GM23338 (cell line): ENCODE measurements around the gene ZNF217. TPM values are rescaled to one million over a fixed set of nuclear protein-coding genes. Genes with fewer than 3 reads are reported as not detected.
A peak's percentile ranks its signal among the peaks of the same experiment; 100 is the strongest.

ENCODE experiments used
- ATAC-seq: fragments of 200-7000 bp; cut with Tn5 transposase; 3 replicates; pipeline ENCODE4 v1.9.1; 2020
- DNase-seq: peaks from one replicate; pipeline ENCODE4 v3.0.0-alpha.2; 2015; ENCODE audit warnings: low spot score
- H2AFZ ChIP-seq: fragments of 200-600 bp; sonication (generic); 2 replicates; pipeline ENCODE4 v1.8.0; 2016; ENCODE audit warnings: antibody characterized with exemption, mild to moderate bottlenecking, moderate library complexity
- H3F3A ChIP-seq: fragments of 200-600 bp; sonication (generic); replicated peaks from 2 replicates; pipeline ENCODE4 v1.8.0; 2017; ENCODE audit warnings: antibody characterized with exemption, mixed run types, low read depth
- H3K27ac ChIP-seq: fragments of 200-600 bp; sonication (generic); 2 replicates; pipeline ENCODE4 v1.6.1; 2016; ENCODE audit warnings: low read depth
- H3K27me3 ChIP-seq: fragments of 200-600 bp; sonication (generic); 2 replicates; pipeline ENCODE4 v1.8.0; 2016; ENCODE audit warnings: mild to moderate bottlenecking, mixed run types, moderate library complexity; ENCODE audit not compliant: insufficient read depth
- H3K36me3 ChIP-seq: fragments of 200-600 bp; sonication (generic); 2 replicates; pipeline ENCODE4 v1.8.0; 2016; ENCODE audit warnings: mild to moderate bottlenecking; ENCODE audit not compliant: insufficient read depth
- H3K4me1 ChIP-seq: fragments of 200-600 bp; sonication (generic); 2 replicates; pipeline ENCODE4 v1.8.0; 2016; ENCODE audit warnings: mild to moderate bottlenecking, moderate library complexity; ENCODE audit not compliant: insufficient read depth
- H3K4me2 ChIP-seq: fragments of 200-600 bp; sonication (generic); 2 replicates; pipeline ENCODE4 v1.7.1; 2017; ENCODE audit warnings: mixed run types
- H3K4me3 ChIP-seq: fragments of 200-600 bp; sonication (generic); 2 replicates; pipeline ENCODE4 v1.6.1; 2016; ENCODE audit warnings: mixed run types
- H3K79me2 ChIP-seq: fragments of 200-600 bp; sonication (generic); replicated peaks from 2 replicates; pipeline ENCODE4 v1.8.0; 2017; ENCODE audit warnings: mild to moderate bottlenecking; ENCODE audit not compliant: insufficient read depth
- H3K9me2 ChIP-seq: fragments of 200-600 bp; sonication (generic); 2 replicates; pipeline ENCODE4 v1.8.0; 2017; ENCODE audit not compliant: insufficient read depth
- H4K20me1 ChIP-seq: fragments of 200-600 bp; sonication (generic); replicated peaks from 2 replicates; pipeline ENCODE4 v1.8.0; 2017; ENCODE audit warnings: mild to moderate bottlenecking; ENCODE audit not compliant: insufficient read depth
- H3K27ac Mint-ChIP-seq: 2 replicates; pipeline ENCODE4 v1.8.0; 2020; ENCODE audit warnings: inconsistent platforms, mild to moderate bottlenecking, moderate library complexity, mixed read lengths
- H3K27me3 Mint-ChIP-seq: 3 replicates; pipeline ENCODE4 v1.8.0; 2022; ENCODE audit warnings: low read depth, mild to moderate bottlenecking, moderate library complexity, mixed read lengths, inconsistent platforms; ENCODE audit not compliant: insufficient read depth, poor library complexity
- H3K36me3 Mint-ChIP-seq: 3 replicates; pipeline ENCODE4 v1.8.0; 2021; ENCODE audit warnings: low read depth, mild to moderate bottlenecking, inconsistent platforms, moderate library complexity, mixed read lengths
- H3K4me1 Mint-ChIP-seq: 3 replicates; pipeline ENCODE4 v1.8.0; 2020; ENCODE audit warnings: mild to moderate bottlenecking, inconsistent platforms, mixed read lengths
- H3K4me3 Mint-ChIP-seq: 3 replicates; pipeline ENCODE4 v1.8.0; 2021; ENCODE audit warnings: moderate library complexity, mild to moderate bottlenecking, inconsistent platforms, mixed read lengths
- H3K9me3 Mint-ChIP-seq: 3 replicates; pipeline ENCODE4 v1.8.0; 2020; ENCODE audit warnings: moderate library complexity, mild to moderate bottlenecking, inconsistent platforms, mixed read lengths
- CREB1 ChIP-seq: fragments of 250-450 bp; sonication (Bioruptor Pico); IDR thresholded peaks from 2 replicates; pipeline ENCODE4 v1.5.0; 2020; ENCODE audit warnings: low read depth, mild to moderate bottlenecking, moderate library complexity
- EZH2phosphoT487 ChIP-seq: fragments of 200-600 bp; sonication (generic); IDR thresholded peaks from one replicate; pipeline ENCODE4 v1.8.1; 2018; ENCODE audit warnings: antibody characterized with exemption; ENCODE audit not compliant: unreplicated experiment
- JUNB ChIP-seq: IDR thresholded peaks from one replicate; pipeline ENCODE4 v1.6.1; 2016; ENCODE audit warnings: antibody characterized with exemption; ENCODE audit not compliant: unreplicated experiment
- NANOG ChIP-seq: IDR thresholded peaks from 2 replicates; pipeline ENCODE4 v1.6.1; 2016; ENCODE audit warnings: antibody characterized with exemption, borderline replicate concordance
- POLR2AphosphoS5 ChIP-seq: IDR thresholded peaks from 2 replicates; pipeline ENCODE4 v1.6.1; 2016; ENCODE audit warnings: antibody characterized with exemption, low read depth
- STAT1 ChIP-seq: IDR thresholded peaks from one replicate; pipeline ENCODE4 v1.6.1; 2016; ENCODE audit warnings: antibody characterized with exemption; ENCODE audit not compliant: unreplicated experiment
- polyA plus RNA-seq: library from polyadenylated mRNA; unstranded; fragments of >200 nt; fragmentation: Nextera tagmentation; extraction: Ambion mirVana; gene quantifications from 2 replicates; pipeline ENCODE4 v1.2.1, GENCODE V29; 2016
- total RNA-seq: library from RNA; depleted of rRNA; stranded (reverse); fragments of >200 nt; shearing (Covaris generic); gene quantifications from 2 replicates; pipeline ENCODE4 v1.2.3, GENCODE V29; 2014
- TF ChIP-seq, protein P1 (sequence below), 2 experiments: fragments of 200-600 bp in 1 of 2; sonication (generic) in 1 of 2; conservative IDR thresholded peaks; 2 replicates each; pipeline versions ENCODE4 v1.5.1 to v1.6.1; 2016 to 2017; ENCODE audit warnings: antibody characterized with exemption in 2 of 2, low read depth in 2 of 2, mild to moderate bottlenecking in 2 of 2, moderate library complexity in 1 of 2
- TF ChIP-seq, protein P2 (sequence below): IDR thresholded peaks from 2 replicates; pipeline ENCODE4 v1.6.1; 2016; ENCODE audit warnings: antibody characterized with exemption
- TF ChIP-seq, protein P3 (sequence below): IDR thresholded peaks from one replicate; pipeline ENCODE4 v1.6.1; 2018; ENCODE audit warnings: antibody characterized with exemption; ENCODE audit not compliant: unreplicated experiment

Gene ZNF217
- total and polyA plus RNA-seq, 2 experiments from 2014 or later = 32.8 to 78.0 TPM

DNA sequence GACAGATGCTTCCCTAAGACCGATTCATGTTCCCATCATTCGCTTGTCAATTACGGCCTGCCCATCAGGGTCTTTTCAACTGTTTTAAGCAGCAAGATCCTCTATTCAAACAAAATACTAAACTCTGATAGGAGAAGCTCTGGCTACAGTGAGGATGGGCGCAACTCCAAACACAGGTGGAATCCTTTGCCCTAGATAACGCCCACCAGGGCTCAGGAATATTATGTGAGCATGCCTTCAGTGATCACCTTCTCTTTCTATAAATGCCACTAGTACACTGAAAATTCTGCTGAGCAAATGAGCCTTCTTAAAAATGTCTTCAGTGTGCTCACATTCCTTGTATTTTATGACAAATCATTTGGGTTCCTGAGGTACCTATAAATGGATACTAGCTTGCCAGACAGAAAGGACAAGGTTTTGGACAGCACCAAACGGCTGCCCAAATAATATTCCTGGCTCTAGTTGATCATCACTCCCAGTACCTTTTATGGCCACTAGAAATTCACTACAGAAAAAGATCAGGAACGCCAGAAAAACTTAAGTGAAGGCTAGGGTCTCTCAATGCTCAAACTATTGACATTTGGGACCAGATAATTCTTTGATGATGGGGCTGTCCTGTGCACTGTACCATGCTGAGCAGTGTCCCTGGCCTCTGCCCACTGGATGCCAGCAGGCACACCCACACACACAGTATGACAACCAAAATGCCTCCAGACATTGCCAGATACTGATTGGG is 13.1 kb downstream of the ZNF217 start:
- Histone ChIP-seq H3K27ac (peak overlapping the region; percentile 92), H2AFZ (no peak overlapping the region), H3K9me2 (no peaks in the 10 kb centered on the region), H4K20me1 (peaks cover 39% of the 10 kb centered on the region), H3F3A (peaks cover 13% of the 10 kb centered on the region; the same call in 1 of the 2 replicates), H3K36me3 (peaks cover 40% of the 10 kb centered on the region), H3K27me3 (no peaks in the 10 kb centered on the region), H3K4me3 (no peak overlapping the region), H3K4me2 (peak overlapping the region; percentile 45), H3K4me1 (peaks cover 43% of the 10 kb centered on the region), H3K79me2 (peaks cover 99% of the 10 kb centered on the region)
- no peak for TF ChIP-seq EZH2phosphoT487
- TF ChIP-seq, protein P1, sequence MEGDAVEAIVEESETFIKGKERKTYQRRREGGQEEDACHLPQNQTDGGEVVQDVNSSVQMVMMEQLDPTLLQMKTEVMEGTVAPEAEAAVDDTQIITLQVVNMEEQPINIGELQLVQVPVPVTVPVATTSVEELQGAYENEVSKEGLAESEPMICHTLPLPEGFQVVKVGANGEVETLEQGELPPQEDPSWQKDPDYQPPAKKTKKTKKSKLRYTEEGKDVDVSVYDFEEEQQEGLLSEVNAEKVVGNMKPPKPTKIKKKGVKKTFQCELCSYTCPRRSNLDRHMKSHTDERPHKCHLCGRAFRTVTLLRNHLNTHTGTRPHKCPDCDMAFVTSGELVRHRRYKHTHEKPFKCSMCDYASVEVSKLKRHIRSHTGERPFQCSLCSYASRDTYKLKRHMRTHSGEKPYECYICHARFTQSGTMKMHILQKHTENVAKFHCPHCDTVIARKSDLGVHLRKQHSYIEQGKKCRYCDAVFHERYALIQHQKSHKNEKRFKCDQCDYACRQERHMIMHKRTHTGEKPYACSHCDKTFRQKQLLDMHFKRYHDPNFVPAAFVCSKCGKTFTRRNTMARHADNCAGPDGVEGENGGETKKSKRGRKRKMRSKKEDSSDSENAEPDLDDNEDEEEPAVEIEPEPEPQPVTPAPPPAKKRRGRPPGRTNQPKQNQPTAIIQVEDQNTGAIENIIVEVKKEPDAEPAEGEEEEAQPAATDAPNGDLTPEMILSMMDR (conservative IDR thresholded peaks at IDR 0.05; ENCODE audit: low read depth in 2 of 2) = peak in 1 of 2 experiments; percentile 19; a peak in 1 of 4 replicates
- peaks cover 61% of the 10 kb centered on the region for H3K4me1 Mint-ChIP-seq
- H3K36me3 Mint-ChIP-seq = peaks cover 65% of the 10 kb centered on the region
- peaks cover 6% of the 10 kb centered on the region for H3K27me3 Mint-ChIP-seq
- ATAC-seq (no peak), DNase-seq (no peak)
- H3K27ac Mint-ChIP-seq = peak overlapping the region; percentile 13
- no peak overlapping the region for H3K4me3 Mint-ChIP-seq
- no peaks in the 10 kb centered on the region for H3K9me3 Mint-ChIP-seq

DNA sequence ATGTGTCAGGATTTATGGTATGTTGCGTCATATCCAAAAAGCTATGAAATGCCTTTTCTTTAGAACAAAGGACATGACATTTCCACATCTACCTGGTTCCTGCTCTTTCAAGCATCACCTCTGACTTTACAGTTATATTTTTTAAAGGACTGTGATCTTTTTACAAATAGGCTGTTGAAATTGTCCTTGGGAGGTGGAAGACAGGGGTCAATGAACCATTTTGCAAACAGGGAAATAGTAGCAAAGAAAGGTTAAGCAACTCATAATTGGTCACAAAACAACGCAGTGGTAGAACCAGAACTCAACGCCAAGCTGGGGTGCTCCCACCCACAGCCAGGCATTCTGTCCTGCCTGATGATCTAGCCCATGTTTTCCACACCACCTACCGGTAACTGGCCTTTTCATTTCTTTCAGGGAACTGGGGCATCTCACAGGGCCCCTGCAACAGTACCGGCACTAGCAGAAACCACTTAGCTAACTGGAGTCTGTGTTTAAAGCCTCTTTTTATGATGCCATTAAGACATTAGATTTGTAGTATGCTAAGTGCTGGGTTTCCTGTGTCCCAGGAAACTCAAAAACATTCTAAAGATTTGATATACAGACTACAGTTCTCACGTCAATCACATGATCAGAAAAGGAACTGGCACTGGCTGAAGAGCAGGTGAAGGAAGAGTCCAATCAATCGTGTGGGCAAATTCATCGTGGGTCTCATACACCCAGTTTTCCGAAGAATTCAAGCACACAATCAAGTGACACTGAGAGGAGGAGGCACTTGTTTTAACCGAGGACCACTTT is 13.9 kb downstream of the ZNF217 start:
- ATAC-seq = peak; percentile 30
- Histone ChIP-seq H3K36me3 (peaks cover 47% of the 10 kb centered on the region), H3K4me1 (peaks cover 35% of the 10 kb centered on the region), H3K4me2 (no peak overlapping the region; the same call in 1 of the 2 replicates), H4K20me1 (peaks cover 40% of the 10 kb centered on the region), H3F3A (peaks cover 11% of the 10 kb centered on the region; the same call in 1 of the 2 replicates), H3K27ac (peak overlapping the region; percentile 92), H2AFZ (no peak overlapping the region), H3K4me3 (no peak overlapping the region), H3K9me2 (no peaks in the 10 kb centered on the region), H3K27me3 (no peaks in the 10 kb centered on the region), H3K79me2 (peaks cover 99% of the 10 kb centered on the region)
- H3K9me3 Mint-ChIP-seq = no peaks in the 10 kb centered on the region
- peak overlapping the region; percentile 13; the same call in 1 of the 2 replicates for H3K27ac Mint-ChIP-seq
- H3K4me1 Mint-ChIP-seq = peaks cover 54% of the 10 kb centered on the region
- peaks cover 4% of the 10 kb centered on the region for H3K27me3 Mint-ChIP-seq
- peaks cover 73% of the 10 kb centered on the region for H3K36me3 Mint-ChIP-seq
- DNase-seq = no peak
- H3K4me3 Mint-ChIP-seq = no peak overlapping the region
- TF ChIP-seq, protein P2, sequence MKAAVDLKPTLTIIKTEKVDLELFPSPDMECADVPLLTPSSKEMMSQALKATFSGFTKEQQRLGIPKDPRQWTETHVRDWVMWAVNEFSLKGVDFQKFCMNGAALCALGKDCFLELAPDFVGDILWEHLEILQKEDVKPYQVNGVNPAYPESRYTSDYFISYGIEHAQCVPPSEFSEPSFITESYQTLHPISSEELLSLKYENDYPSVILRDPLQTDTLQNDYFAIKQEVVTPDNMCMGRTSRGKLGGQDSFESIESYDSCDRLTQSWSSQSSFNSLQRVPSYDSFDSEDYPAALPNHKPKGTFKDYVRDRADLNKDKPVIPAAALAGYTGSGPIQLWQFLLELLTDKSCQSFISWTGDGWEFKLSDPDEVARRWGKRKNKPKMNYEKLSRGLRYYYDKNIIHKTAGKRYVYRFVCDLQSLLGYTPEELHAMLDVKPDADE = no peak
- no peak for TF ChIP-seq NANOG
- TF ChIP-seq STAT1 = no peak
- no peak for TF ChIP-seq EZH2phosphoT487
- no peak for TF ChIP-seq CREB1
- no peak for TF ChIP-seq JUNB
- TF ChIP-seq POLR2AphosphoS5 = no peak
- TF ChIP-seq, protein P1 (conservative IDR thresholded peaks at IDR 0.05; ENCODE audit: low read depth in 2 of 2) = no peak
- TF ChIP-seq, protein P3, sequence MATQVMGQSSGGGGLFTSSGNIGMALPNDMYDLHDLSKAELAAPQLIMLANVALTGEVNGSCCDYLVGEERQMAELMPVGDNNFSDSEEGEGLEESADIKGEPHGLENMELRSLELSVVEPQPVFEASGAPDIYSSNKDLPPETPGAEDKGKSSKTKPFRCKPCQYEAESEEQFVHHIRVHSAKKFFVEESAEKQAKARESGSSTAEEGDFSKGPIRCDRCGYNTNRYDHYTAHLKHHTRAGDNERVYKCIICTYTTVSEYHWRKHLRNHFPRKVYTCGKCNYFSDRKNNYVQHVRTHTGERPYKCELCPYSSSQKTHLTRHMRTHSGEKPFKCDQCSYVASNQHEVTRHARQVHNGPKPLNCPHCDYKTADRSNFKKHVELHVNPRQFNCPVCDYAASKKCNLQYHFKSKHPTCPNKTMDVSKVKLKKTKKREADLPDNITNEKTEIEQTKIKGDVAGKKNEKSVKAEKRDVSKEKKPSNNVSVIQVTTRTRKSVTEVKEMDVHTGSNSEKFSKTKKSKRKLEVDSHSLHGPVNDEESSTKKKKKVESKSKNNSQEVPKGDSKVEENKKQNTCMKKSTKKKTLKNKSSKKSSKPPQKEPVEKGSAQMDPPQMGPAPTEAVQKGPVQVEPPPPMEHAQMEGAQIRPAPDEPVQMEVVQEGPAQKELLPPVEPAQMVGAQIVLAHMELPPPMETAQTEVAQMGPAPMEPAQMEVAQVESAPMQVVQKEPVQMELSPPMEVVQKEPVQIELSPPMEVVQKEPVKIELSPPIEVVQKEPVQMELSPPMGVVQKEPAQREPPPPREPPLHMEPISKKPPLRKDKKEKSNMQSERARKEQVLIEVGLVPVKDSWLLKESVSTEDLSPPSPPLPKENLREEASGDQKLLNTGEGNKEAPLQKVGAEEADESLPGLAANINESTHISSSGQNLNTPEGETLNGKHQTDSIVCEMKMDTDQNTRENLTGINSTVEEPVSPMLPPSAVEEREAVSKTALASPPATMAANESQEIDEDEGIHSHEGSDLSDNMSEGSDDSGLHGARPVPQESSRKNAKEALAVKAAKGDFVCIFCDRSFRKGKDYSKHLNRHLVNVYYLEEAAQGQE = no peak
